GM12873 (cell line): ENCODE measurements around the gene ILRUN.

Experiments used
- CTCF ChIP-seq: IDR thresholded peaks from 2 replicates; pipeline ENCODE4 v1.5.1; 2012; ENCODE audit warnings: low read depth, mild to moderate bottlenecking, moderate library complexity, low read length, control low read depth; ENCODE audit not compliant: insufficient read depth; ENCODE audit errors: missing control alignments

ILRUN gene

DNA sequence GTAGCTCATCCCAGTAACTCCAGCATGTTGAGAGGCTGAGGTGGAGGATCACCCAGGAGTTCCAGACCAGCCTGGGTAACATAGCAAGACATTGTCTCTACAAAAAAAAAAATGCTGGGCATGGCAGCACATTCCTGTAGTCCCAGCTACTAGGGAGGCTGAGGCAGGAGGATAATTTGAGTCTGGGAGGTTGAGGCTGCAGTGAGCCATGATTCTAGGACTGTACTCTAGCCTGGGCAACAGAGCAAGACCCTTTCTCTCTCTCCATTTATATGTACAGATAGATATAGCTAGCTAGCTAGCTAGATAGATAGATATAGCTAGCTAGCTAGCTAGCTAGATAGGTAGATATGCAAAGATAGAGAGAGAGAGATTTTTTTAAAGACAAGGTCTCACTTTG, 20.4 kb downstream of the ILRUN start:
- TF ChIP-seq CTCF, result no peak

DNA sequence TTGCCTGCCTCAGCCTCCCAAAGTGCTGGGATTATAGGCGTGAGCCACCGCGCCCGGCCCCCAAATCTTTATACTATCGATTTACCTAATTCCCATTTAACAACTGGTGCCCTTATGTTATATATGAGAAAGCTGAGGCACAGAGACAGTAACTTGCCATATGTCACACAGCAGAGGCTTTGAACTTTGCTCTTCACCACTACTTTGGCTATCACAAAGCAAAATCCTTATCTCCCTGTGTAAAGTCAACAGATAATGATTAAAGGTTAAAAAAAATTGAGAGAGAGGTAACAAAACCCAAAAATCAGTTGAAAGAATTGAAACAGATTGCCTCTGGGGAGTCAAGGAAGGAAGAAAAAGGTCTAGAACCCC, 22.3 kb downstream of the ILRUN start:
- TF ChIP-seq CTCF, result no peak

DNA sequence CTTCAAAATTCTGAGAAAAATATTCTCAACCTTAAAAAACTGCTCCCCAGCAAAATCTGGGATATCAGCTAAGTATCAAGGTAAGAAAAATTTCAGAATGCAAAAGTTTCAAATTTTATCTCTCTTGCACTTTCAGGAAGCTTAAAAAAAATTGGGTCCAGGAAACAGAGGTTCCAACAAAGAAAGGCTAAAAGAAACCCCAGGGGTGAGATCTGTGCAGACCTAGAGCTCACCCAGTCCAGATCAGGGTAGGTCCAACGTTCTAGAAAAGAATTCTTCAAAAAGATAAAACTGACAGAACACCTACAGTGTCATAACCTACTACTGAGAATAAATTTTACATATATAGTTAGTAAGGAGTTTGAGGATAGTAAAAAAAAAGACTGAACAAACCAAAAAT, 23.5 kb downstream of the ILRUN start:
- no peak for TF ChIP-seq CTCF

GRCh38 chr6:34672657-34673043, 23.9 kb downstream of the ILRUN start:
- TF ChIP-seq CTCF, result no peak

DNA sequence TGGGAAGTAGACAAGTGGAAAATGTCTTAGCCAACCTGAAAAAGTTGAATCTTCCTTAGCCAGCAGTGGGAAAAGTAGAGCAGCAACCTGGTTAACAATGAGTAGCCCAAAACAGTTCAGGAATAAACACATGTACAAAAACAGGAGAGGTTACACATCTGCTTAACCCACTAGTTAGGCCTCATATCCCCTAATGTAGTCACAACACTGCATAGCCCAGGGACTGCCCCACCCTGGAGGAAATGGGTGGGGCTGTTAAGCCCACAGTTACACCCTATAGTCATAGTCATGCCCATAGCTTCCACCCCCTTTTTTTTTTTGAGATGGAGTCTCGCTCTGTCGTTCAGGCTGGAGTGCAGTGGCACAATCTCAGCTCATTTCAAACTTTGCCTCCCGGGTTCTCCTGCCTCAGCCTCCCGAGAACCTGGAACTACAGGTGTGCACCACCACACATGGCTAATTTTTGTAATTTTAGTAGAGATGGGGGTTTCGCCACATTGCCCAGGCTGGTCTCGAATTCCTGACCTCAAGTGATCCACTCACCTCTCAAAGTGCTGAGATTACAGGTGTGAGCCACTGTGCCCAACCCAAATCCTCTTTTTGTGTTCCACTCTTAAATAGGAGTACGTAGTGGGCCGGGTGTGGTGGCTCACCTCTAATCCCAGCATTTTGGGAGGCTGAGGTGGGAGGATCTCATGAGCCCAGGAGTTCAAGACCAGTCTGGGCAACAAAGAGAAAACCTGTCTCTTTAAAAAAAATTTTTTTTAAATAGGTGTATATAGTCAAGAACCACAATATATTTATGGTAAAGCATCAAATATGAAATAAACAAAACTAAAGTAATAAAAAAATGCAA, 24.5 kb downstream of the ILRUN start:
- TF ChIP-seq CTCF, result no peak

GRCh38 chr6:34671367-34671766, 25.2 kb downstream of the ILRUN start:
- no peak for TF ChIP-seq CTCF

- no peak for TF ChIP-seq CTCF
Measured at GRCh38 chr6:34667481-34668238, 28.9 kb downstream of the ILRUN start.
